Thyroid gland (tissue), 4 donors: Measurements from ENCODE around the gene PDE5A.

Source experiments
- POLR2A ChIP-seq, 2 donors: fragments of 450-650 bp; IDR thresholded peaks; one replicate each; pipeline ENCODE4 v1.6.1; 2017; ENCODE audit warnings: antibody characterized with exemption in 2 of 2, mild to moderate bottlenecking in 2 of 2, moderate library complexity in 1 of 2
- TF ChIP-seq, protein P1 (sequence below), 6 experiments: fragments of 200-600 bp in 3 of 6; fragments of 450-650 bp in 3 of 6; sonication (generic) in 3 of 6; IDR thresholded peaks; one replicate each; pipeline ENCODE4 v1.5.1; 2016 to 2019; ENCODE audit warnings: antibody characterized with exemption in 6 of 6, mild to moderate bottlenecking in 2 of 6, inconsistent platforms in 1 of 6, moderate library complexity in 1 of 6

DNA sequence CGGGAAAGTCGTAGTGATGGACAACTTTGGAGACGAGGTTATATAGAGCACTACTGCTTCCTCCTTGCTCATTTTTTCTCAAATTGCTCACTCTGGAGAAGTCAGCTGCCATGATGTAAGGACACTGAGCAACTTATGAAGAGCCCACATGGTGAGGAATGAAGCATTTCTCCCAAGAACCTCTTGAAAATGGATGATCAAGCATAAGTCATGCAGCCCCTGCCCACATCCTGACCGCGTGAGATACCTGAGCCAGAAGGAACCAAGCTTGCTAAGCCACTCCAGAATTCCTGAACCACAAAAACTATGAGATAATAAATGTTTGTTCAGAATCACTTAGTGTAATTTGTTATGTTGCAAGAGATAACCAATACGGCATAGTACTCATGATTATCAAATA lies 42.8 kb downstream of the PDE5A start:
- TF ChIP-seq, protein P1, sequence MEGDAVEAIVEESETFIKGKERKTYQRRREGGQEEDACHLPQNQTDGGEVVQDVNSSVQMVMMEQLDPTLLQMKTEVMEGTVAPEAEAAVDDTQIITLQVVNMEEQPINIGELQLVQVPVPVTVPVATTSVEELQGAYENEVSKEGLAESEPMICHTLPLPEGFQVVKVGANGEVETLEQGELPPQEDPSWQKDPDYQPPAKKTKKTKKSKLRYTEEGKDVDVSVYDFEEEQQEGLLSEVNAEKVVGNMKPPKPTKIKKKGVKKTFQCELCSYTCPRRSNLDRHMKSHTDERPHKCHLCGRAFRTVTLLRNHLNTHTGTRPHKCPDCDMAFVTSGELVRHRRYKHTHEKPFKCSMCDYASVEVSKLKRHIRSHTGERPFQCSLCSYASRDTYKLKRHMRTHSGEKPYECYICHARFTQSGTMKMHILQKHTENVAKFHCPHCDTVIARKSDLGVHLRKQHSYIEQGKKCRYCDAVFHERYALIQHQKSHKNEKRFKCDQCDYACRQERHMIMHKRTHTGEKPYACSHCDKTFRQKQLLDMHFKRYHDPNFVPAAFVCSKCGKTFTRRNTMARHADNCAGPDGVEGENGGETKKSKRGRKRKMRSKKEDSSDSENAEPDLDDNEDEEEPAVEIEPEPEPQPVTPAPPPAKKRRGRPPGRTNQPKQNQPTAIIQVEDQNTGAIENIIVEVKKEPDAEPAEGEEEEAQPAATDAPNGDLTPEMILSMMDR (IDR thresholded peaks at IDR 0.05) = no peak
- TF ChIP-seq POLR2A (IDR thresholded peaks at IDR 0.05) = no peak
